ENCODE data around the gene LRRC17. TPM values are rescaled to one million over a fixed set of nuclear protein-coding genes. Genes with fewer than 3 reads are reported as not detected.

The LRRC17 gene
- total and polyA plus RNA-seq, 2 of the 4 experiments (the other 2 are of a cell fraction) = 250 to 280 TPM

DNA sequence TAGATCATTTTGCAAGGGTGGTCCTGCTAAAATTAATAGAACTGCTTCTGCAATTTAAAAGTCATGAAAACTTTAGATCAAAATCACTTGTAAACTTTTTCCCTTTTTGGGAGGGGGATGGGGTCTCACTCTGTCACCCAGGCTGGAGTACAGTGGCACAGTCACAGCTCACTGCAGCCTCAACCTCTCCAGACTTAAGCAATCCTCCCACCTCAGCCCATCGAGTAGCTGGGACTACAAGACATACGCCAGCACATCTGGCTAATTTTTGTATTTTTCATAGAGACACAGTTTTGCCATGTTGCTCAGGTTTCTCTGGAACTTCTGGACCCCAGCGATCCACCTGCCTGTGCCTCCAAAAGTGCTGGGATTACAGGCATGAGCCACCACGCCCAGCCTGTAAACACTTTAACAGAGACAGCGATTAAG lies 79.7 kb downstream of the LRRC17 start:
- Histone ChIP-seq H2BK15ac (ENCODE audit: low read depth, low read length) (peak overlapping the region; percentile 93; the same call in 2 of the 3 replicates), H3K27ac (ENCODE audit: insufficient read depth, low read length) (peak overlapping the region; percentile 79), H2AFZ (replicated peaks; ENCODE audit: low read length, poor library complexity) (no peak overlapping the region), H3K9ac (ENCODE audit: low read depth, low read length) (no peak overlapping the region), H3K4me3 (ENCODE audit: insufficient read depth, low read depth, low read length) (no peak overlapping the region), H4K91ac (ENCODE audit: insufficient read depth, low read depth, low read length) (peak overlapping the region; percentile 92), H3K14ac (replicated peaks; ENCODE audit: low read depth, low read length) (peak overlapping the region; percentile 69), H3K36me3 (ENCODE audit: control insufficient read depth, insufficient read depth, low read length) (no peaks in the 10 kb centered on the region), H3K4ac (ENCODE audit: low read depth, low read length) (peak overlapping the region; percentile 96), H4K20me1 (ENCODE audit: insufficient read depth, low read length) (no peaks in the 10 kb centered on the region), H3K4me2 (ENCODE audit: low read depth, low read length) (peak overlapping the region; percentile 71), H2AK9ac (replicated peaks; ENCODE audit: low read depth, low read length, poor library complexity) (no peak overlapping the region), H3K23ac (ENCODE audit: low read depth, low read length) (peak overlapping the region; percentile 43), H2BK120ac (ENCODE audit: low read depth, low read length) (peak overlapping the region; percentile 97), H3K27me3 (ENCODE audit: control insufficient read depth, insufficient read depth, low read length) (no peaks in the 10 kb centered on the region), H4K8ac (ENCODE audit: low read depth in 2 of 2, low read length in 2 of 2) (peak overlapping the region; percentile 27 to 80; a peak in 3 of 4 replicates), H2BK20ac (ENCODE audit: low read depth, low read length) (peak overlapping the region; percentile 99), H4K5ac (ENCODE audit: low read depth, low read length) (peak overlapping the region; percentile 83), H3K9me3 (ENCODE audit: control insufficient read depth, insufficient read depth, low read length) (no peaks in the 10 kb centered on the region), H3K18ac (ENCODE audit: low read depth, low read length) (peak overlapping the region; percentile 88), H3K79me1 (ENCODE audit: low read depth in 1 of 2, low read length in 2 of 2) (no peaks in the 10 kb centered on the region), H3K56ac (ENCODE audit: extremely low read depth, insufficient read depth, low read length) (no peak overlapping the region), H3K9me1 (ENCODE audit: insufficient read depth, low read length) (peaks cover 12% of the 10 kb centered on the region), H2BK5ac (ENCODE audit: low read depth, low read length, poor library complexity, severe bottlenecking) (peak overlapping the region; percentile 86), H2AK5ac (ENCODE audit: low read depth, low read length) (peak overlapping the region; percentile 83), H3K4me1 (ENCODE audit: control insufficient read depth, insufficient read depth, low read length) (peaks cover 18% of the 10 kb centered on the region)
- in situ Hi-C loops (cut with MboI; ENCODE audit: low sequenced_read_pairs) = no loop called here
- WGBS, 2 experiments (ENCODE audit: extremely low coverage in 2 of 2, insufficient read length in 1 of 2) = no CpG with 5 or more reads among the region's 5 CpGs
- no peak for ATAC-seq (ENCODE audit: low read depth)
- ChIA-PET POLR2A (ENCODE audit: unreplicated experiment) (interaction anchor here (0.6 kb wide), 1 partner anchor 1899 kb away, joined by 3 read pairs; no protein-coding TSS in a partner anchor), CTCF (interaction anchor here (1.4 kb wide), 1 partner anchor 22 kb away, joined by 4 read pairs; no protein-coding TSS in a partner anchor)
- intact Hi-C loops (cut with micrococcal nuclease) = no loop called here
- TF ChIP-seq POLR2A (IDR thresholded peaks at IDR 0.05; ENCODE audit: low read depth, low read length) (no peak), BHLHE40 (IDR thresholded peaks at IDR 0.05; ENCODE audit: low read depth, low read length) (no peak), MAFK (IDR thresholded peaks at IDR 0.05; ENCODE audit: low read depth, low read length) (no peak), RFX5 (IDR thresholded peaks at IDR 0.05; ENCODE audit: low read depth, low read length) (no peak), MAZ (IDR thresholded peaks at IDR 0.05; ENCODE audit: borderline replicate concordance, low read depth, low read length) (no peak), NFE2L2 (IDR thresholded peaks at IDR 0.05; ENCODE audit: low read depth, low read length) (no peak), FOS (IDR thresholded peaks at IDR 0.05; ENCODE audit: low read depth, low read length) (no peak), RCOR1 (IDR thresholded peaks at IDR 0.05; ENCODE audit: insufficient replicate concordance, low read length) (no peak), SMC3 (IDR thresholded peaks at IDR 0.05; ENCODE audit: low read depth, low read length) (no peak), MXI1 (IDR thresholded peaks at IDR 0.05; ENCODE audit: borderline replicate concordance, low read depth, low read length) (no peak), CEBPB (IDR thresholded peaks at IDR 0.05; ENCODE audit: low read depth, low read length) (no peak), RAD21 (IDR thresholded peaks at IDR 0.05; ENCODE audit: low read length) (no peak), CHD1 (IDR thresholded peaks at IDR 0.05; ENCODE audit: low read depth, low read length) (no peak)
- TF ChIP-seq, protein P1, sequence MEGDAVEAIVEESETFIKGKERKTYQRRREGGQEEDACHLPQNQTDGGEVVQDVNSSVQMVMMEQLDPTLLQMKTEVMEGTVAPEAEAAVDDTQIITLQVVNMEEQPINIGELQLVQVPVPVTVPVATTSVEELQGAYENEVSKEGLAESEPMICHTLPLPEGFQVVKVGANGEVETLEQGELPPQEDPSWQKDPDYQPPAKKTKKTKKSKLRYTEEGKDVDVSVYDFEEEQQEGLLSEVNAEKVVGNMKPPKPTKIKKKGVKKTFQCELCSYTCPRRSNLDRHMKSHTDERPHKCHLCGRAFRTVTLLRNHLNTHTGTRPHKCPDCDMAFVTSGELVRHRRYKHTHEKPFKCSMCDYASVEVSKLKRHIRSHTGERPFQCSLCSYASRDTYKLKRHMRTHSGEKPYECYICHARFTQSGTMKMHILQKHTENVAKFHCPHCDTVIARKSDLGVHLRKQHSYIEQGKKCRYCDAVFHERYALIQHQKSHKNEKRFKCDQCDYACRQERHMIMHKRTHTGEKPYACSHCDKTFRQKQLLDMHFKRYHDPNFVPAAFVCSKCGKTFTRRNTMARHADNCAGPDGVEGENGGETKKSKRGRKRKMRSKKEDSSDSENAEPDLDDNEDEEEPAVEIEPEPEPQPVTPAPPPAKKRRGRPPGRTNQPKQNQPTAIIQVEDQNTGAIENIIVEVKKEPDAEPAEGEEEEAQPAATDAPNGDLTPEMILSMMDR (conservative IDR thresholded peaks at IDR 0.05; ENCODE audit: low read depth, low read length) = no peak
- TF ChIP-seq, protein P2, sequence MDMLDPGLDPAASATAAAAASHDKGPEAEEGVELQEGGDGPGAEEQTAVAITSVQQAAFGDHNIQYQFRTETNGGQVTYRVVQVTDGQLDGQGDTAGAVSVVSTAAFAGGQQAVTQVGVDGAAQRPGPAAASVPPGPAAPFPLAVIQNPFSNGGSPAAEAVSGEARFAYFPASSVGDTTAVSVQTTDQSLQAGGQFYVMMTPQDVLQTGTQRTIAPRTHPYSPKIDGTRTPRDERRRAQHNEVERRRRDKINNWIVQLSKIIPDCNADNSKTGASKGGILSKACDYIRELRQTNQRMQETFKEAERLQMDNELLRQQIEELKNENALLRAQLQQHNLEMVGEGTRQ (IDR thresholded peaks at IDR 0.05; ENCODE audit: low read depth, low read length) = no peak
- TF ChIP-seq, protein P3, sequence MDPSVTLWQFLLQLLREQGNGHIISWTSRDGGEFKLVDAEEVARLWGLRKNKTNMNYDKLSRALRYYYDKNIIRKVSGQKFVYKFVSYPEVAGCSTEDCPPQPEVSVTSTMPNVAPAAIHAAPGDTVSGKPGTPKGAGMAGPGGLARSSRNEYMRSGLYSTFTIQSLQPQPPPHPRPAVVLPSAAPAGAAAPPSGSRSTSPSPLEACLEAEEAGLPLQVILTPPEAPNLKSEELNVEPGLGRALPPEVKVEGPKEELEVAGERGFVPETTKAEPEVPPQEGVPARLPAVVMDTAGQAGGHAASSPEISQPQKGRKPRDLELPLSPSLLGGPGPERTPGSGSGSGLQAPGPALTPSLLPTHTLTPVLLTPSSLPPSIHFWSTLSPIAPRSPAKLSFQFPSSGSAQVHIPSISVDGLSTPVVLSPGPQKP (IDR thresholded peaks at IDR 0.05; ENCODE audit: borderline replicate concordance, low read depth, low read length) = no peak
- BruUV-seq (replicated peaks) = no TSS peak
- DNase-seq = no peak
- dilution Hi-C loops (cut with HindIII; ENCODE audit: low sequenced_read_pairs, unreplicated experiment) = no loop called here

Data from IMR-90 (cell line).